HepG2 (cell line): ENCODE results near the gene CDC42BPG. TPM values are rescaled to one million over a fixed set of nuclear protein-coding genes. Genes with fewer than 3 reads are reported as not detected.

ENCODE experiments used
- ATAC-seq: fragments of 200-7000 bp; cut with Tn5 transposase; 3 replicates; pipeline ENCODE4 v1.9.1; 2020; ENCODE audit warnings: mild to moderate bottlenecking, moderate library complexity
- BruUV-seq: library from RNA; stranded (reverse); fragments of 400-500 nt; replicated peaks from 2 replicates; lab custom pipeline; 2021; lab: Mats Ljungman, UMichigan
- CTCF ChIA-PET: fragments of 300-600 bp; formaldehyde crosslinking; extraction: SDS; loops from one replicate; lab custom pipeline; 2021; ENCODE audit warnings: low total read pairs, inconsistent platforms, low intra/inter-chr PET ratio; lab: Yijun Ruan, JAX
- POLR2A ChIA-PET: fragments of 350-600 bp; sonication (Branson Sonifier 250); formaldehyde crosslinking; loops from one replicate; lab custom pipeline; 2020; ENCODE audit warnings: antibody characterized with exemption, inconsistent platforms; lab: Yijun Ruan, JAX
- DNase-seq: peaks from one replicate; pipeline ENCODE4 v3.0.0-alpha.2; 2015; ENCODE audit warnings: low spot score
- FAIRE-seq: peaks from 3 replicates; lab custom pipeline; 2011; peaks lifted over from hg19 to GRCh38; lab: Jason Lieb, UNC
- H2AFZ ChIP-seq: one replicate; pipeline ENCODE4 v1.6.1; 2011; ENCODE audit warnings: low read length, inconsistent platforms
- H3K27ac ChIP-seq: fragments of 300-600 bp; 3 replicates; pipeline ENCODE4 v1.8.0; 2011; ENCODE audit warnings: mixed run types, mild to moderate bottlenecking, mixed read lengths, low read length, inconsistent platforms; ENCODE audit not compliant: insufficient read depth; ENCODE audit errors: extremely low read length
- H3K27me3 ChIP-seq, 2 experiments: fragments of 200-600 bp in 1 of 2; 2 replicates in 1 of 2; 3 replicates in 1 of 2; pipeline versions ENCODE4 v1.6.0 to v1.8.0; 2011; ENCODE audit warnings: low read length in 2 of 2, mild to moderate bottlenecking in 2 of 2, moderate library complexity in 2 of 2, inconsistent platforms in 1 of 2; ENCODE audit not compliant: insufficient read depth in 2 of 2, control insufficient read depth in 1 of 2
- H3K36me3 ChIP-seq, 2 experiments: fragments of 200-600 bp in 1 of 2; replicated peaks in 1 of 2; 2 replicates in 1 of 2; 3 replicates in 1 of 2; pipeline versions ENCODE4 v1.5.1 to v1.8.0; 2011; ENCODE audit warnings: low read length in 2 of 2, inconsistent platforms in 1 of 2; ENCODE audit not compliant: insufficient read depth in 2 of 2, control insufficient read depth in 1 of 2
- H3K4me1 ChIP-seq: 2 replicates; pipeline ENCODE4 v1.5.1; 2012; ENCODE audit warnings: low read length, inconsistent platforms; ENCODE audit not compliant: insufficient read depth
- H3K4me2 ChIP-seq: 2 replicates; pipeline ENCODE4 v1.6.0; 2011; ENCODE audit warnings: low read depth, low read length, inconsistent platforms
- H3K4me3 ChIP-seq, 3 experiments: fragments of 200-600 bp in 1 of 3; sonication (generic), shearing (Covaris generic) in 1 of 3; replicated peaks in 1 of 3; 2 replicates each; pipeline ENCODE4 v1.5.1; 2011 to 2016; ENCODE audit warnings: low read length in 3 of 3, inconsistent platforms in 2 of 3, low read depth in 2 of 3, mild to moderate bottlenecking in 2 of 3, control low read depth in 1 of 3, mixed read lengths in 1 of 3; ENCODE audit not compliant: insufficient read depth in 1 of 3
- H3K79me2 ChIP-seq: one replicate; pipeline ENCODE4 v1.6.1; 2011; ENCODE audit warnings: low read length, inconsistent platforms; ENCODE audit not compliant: insufficient read depth
- H3K9ac ChIP-seq: 2 replicates; pipeline ENCODE4 v1.6.0; 2011; ENCODE audit warnings: mild to moderate bottlenecking, low read depth, low read length, inconsistent platforms; ENCODE audit not compliant: insufficient read depth
- H3K9me3 ChIP-seq: 2 replicates; pipeline ENCODE4 v1.5.1; 2012; ENCODE audit warnings: mild to moderate bottlenecking, low read length
- H4K20me1 ChIP-seq: 2 replicates; pipeline ENCODE4 v1.6.0; 2011; ENCODE audit warnings: inconsistent platforms, mild to moderate bottlenecking, low read length, moderate library complexity; ENCODE audit not compliant: insufficient read depth
- ATF7 ChIP-seq, 2 experiments: fragments of 450-650 bp in 1 of 2; sonication (generic) in 1 of 2; formaldehyde crosslinking in 1 of 2; IDR thresholded peaks; 2 replicates each; pipeline versions ENCODE4 v1.4.0 to v1.6.1; 2016 to 2020; ENCODE audit warnings: antibody characterized with exemption in 1 of 2, mild to moderate bottlenecking in 1 of 2, missing genetic modification reagents in 1 of 2
- DMAP1 ChIP-seq: IDR thresholded peaks from 2 replicates; pipeline ENCODE4 v1.6.1; 2016
- ISX ChIP-seq: sonication (generic); formaldehyde crosslinking; conservative IDR thresholded peaks from 2 replicates; pipeline ENCODE4 v1.5.0; 2020; ENCODE audit warnings: missing genetic modification reagents
- NR0B2 ChIP-seq: sonication (generic); formaldehyde crosslinking; IDR thresholded peaks from 2 replicates; pipeline ENCODE4 v1.4.0; 2020; ENCODE audit warnings: mild to moderate bottlenecking, missing genetic modification reagents
- PBX2 ChIP-seq: IDR thresholded peaks from 2 replicates; pipeline ENCODE4 v1.6.1; 2016; ENCODE audit warnings: control low read depth
- SALL1 ChIP-seq: sonication (generic); formaldehyde crosslinking; IDR thresholded peaks from 2 replicates; pipeline ENCODE4 v1.8.0; 2022; ENCODE audit warnings: mild to moderate bottlenecking, missing genetic modification reagents
- ZNF550 ChIP-seq: sonication (generic); formaldehyde crosslinking; IDR thresholded peaks from 2 replicates; pipeline ENCODE4 v1.4.0; 2020; ENCODE audit warnings: mild to moderate bottlenecking, missing genetic modification reagents, borderline replicate concordance
- ZNF766 ChIP-seq: sonication (generic); formaldehyde crosslinking; IDR thresholded peaks from 2 replicates; pipeline ENCODE4 v1.5.0; 2020; ENCODE audit warnings: missing genetic modification reagents, borderline replicate concordance
- WGBS: methylation state at CpG from one replicate; pipeline ENCODE4 v1.1.6; 2017; ENCODE audit warnings: low lambda C conversion rate; 5-methylcytosine and 5-hydroxymethylcytosine counted together
- in situ Hi-C: cut with HindIII; loops from 2 replicates; pipeline ENCODE4 v1.10.0; 2017; ENCODE audit warnings: low pct_unique_long_range_greater_than_20kb; ENCODE audit not compliant: extremely low pct_ligation_motif_present
- intact Hi-C: fragments of 100-400 bp; cut with micrococcal nuclease; formaldehyde crosslinking; loops from one replicate; pipeline ENCODE4 v1.10.0; 2022; ENCODE audit not compliant: unreplicated experiment
- polyA plus RNA-seq, 8 experiments: library from polyadenylated mRNA; depleted of rRNA in 3 of 8; stranded (reverse) in 7 of 8; unstranded in 1 of 8; fragments of >200 nt; fragmentation: Illumina TruSeq in 4 of 8; extraction: Trizol in 4 of 8; gene quantifications; 2 replicates each; pipeline versions ENCODE4 v1.2.1 to v1.2.3, GENCODE V29; 2011 to 2016; ENCODE audit warnings: low read depth in 4 of 8, missing spikeins in 1 of 8, mixed read lengths in 1 of 8; ENCODE audit not compliant: insufficient read depth in 1 of 8
- total RNA-seq, 5 experiments: library from RNA; depleted of rRNA; stranded (reverse); fragments of >200 nt; fragmentation: Illumina TruSeq; extraction: Trizol; gene quantifications; 2 replicates each; pipeline ENCODE4 v1.2.3, GENCODE V29; 2016; ENCODE audit warnings: low read depth in 1 of 5
- TF ChIP-seq, protein P1 (sequence below): IDR thresholded peaks from 2 replicates; pipeline ENCODE4 v1.6.1; 2016; ENCODE audit warnings: low read depth, control low read depth

CDC42BPG gene
- total and polyA plus RNA-seq, 2 of the 13 experiments (the other 11 are each of a cell fraction or from before 2014, with no cell fraction given), result 0.55 to 1.4 TPM

DNA sequence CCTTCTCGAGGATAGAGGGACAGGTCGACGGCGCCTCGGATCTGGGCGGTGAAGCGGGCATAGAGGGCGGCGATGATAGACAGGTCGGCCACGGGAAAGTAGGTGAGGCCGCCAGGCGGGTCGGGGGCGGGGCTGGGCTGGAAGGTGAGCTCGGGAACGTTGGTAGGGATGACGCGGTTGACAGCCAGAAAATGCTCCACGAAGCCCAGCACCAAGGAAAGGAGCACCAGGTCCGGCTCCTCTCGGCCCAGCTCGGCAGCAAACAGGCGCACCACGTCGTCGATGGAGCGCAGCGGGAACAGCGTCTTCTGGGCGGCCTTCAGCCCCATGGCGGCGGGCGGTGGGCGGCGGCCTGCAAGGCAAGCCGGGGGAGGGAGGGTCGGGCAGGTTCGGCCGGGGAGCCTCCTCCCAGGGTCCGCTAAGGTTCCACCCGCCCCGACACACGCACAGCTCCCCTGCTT is 34.6 kb downstream of the CDC42BPG start (continued):
- TF ChIP-seq PBX2 (no peak), SALL1 (CRISPR knock-in tag) (0 out of 2 replicates have a peak, but pooled peaks have one; percentile 6), DMAP1 (CRISPR knock-in tag) (0 out of 2 replicates have a peak, but pooled peaks have one; percentile 0), ISX (CRISPR knock-in tag) (no peak)

DNA sequence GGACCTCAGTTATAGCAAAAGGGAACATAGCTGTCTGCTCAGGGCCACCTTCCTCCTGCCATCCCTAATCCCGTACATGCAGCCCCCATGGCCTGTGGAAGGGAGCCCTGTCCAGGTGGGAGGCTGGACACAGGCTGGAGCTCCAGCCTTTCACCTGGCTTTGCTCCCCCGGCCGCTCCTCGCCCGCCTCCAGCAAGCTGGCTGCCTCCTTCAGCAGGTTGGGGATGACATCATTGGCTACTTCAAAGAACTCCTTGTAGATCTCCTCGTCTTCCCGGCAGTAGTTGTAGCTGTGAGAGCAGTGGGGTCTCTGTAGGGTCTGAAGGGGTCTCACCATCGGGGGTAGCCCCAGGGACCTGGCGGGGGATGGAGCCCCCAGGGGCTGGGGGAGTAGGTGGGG is 39.0 kb downstream of the CDC42BPG start:
- Histone ChIP-seq H3K4me2 (no peak overlapping the region), H3K27ac (no peak overlapping the region), H3K4me1 (peaks cover 50% of the 10 kb centered on the region), H3K9ac (no peak overlapping the region), H3K79me2 (no peaks in the 10 kb centered on the region), H4K20me1 (no peaks in the 10 kb centered on the region), H3K4me3 (no peak overlapping the region), H3K27me3 (no peaks in the 10 kb centered on the region), H3K9me3 (no peaks in the 10 kb centered on the region), H2AFZ (no peak overlapping the region), H3K36me3 (peaks cover 9 to 27% of the 10 kb centered on the region in 2 experiments; a peak in 4 of 5 replicates)
- ATAC-seq (no peak), DNase-seq (no peak), FAIRE-seq (no peak)
- intact Hi-C loops (no loop called here), in situ Hi-C loops (no loop called here)
- TF ChIP-seq, protein P1, sequence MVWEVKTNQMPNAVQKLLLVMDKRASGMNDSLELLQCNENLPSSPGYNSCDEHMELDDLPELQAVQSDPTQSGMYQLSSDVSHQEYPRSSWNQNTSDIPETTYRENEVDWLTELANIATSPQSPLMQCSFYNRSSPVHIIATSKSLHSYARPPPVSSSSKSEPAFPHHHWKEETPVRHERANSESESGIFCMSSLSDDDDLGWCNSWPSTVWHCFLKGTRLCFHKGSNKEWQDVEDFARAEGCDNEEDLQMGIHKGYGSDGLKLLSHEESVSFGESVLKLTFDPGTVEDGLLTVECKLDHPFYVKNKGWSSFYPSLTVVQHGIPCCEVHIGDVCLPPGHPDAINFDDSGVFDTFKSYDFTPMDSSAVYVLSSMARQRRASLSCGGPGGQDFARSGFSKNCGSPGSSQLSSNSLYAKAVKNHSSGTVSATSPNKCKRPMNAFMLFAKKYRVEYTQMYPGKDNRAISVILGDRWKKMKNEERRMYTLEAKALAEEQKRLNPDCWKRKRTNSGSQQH (CRISPR knock-in tag), result no peak
- TF ChIP-seq ZNF766 (CRISPR knock-in tag) (no peak), ZNF550 (CRISPR knock-in tag) (no peak), ATF7 (IDR thresholded peaks at IDR 0.05) (peak; percentile 72), ATF7 (CRISPR knock-in tag; IDR thresholded peaks at IDR 0.05) (no peak), NR0B2 (CRISPR knock-in tag) (no peak)
- 97% methylated on average over 9 of the region's 9 CpGs for WGBS
- ChIA-PET CTCF (no interaction called here), POLR2A (no interaction called here)
- no TSS peak for BruUV-seq
